Nephron (organoid): ENCODE measurements around the gene SLC38A11.

Experiments
- H3K27ac Mint-ChIP-seq, 3 experiments: 2 replicates each; pipeline ENCODE4 v1.8.0; 2020; ENCODE audit warnings: mixed read lengths in 3 of 3, mild to moderate bottlenecking in 2 of 3, moderate library complexity in 1 of 3
- H3K27me3 Mint-ChIP-seq: 2 replicates; pipeline ENCODE4 v1.8.0; 2021; ENCODE audit warnings: low read depth, mild to moderate bottlenecking, moderate library complexity, mixed read lengths
- H3K36me3 Mint-ChIP-seq: 2 replicates; pipeline ENCODE4 v1.8.0; 2020; ENCODE audit warnings: low read depth, mixed read lengths
- H3K4me1 Mint-ChIP-seq: 2 replicates; pipeline ENCODE4 v1.8.0; 2020; ENCODE audit warnings: mixed read lengths
- H3K4me3 Mint-ChIP-seq, 3 experiments: 2 replicates each; pipeline ENCODE4 v1.8.0; 2020; ENCODE audit warnings: mild to moderate bottlenecking in 3 of 3, mixed read lengths in 3 of 3, moderate library complexity in 2 of 3
- H3K9me3 Mint-ChIP-seq: 2 replicates; pipeline ENCODE4 v1.8.0; 2020; ENCODE audit warnings: mixed read lengths
- CTCF ChIP-seq, 3 experiments: fragments of 200-600 bp; sonication (generic); IDR thresholded peaks; one replicate each; pipeline ENCODE4 v1.5.0; 2021; ENCODE audit warnings: antibody characterized with exemption in 3 of 3; ENCODE audit not compliant: unreplicated experiment in 3 of 3

The SLC38A11 gene

GRCh38 chr2:164969909-164970690 is 14.8 kb upstream of the SLC38A11 start:
- no peak overlapping the region for H3K4me3 Mint-ChIP-seq
- H3K36me3 Mint-ChIP-seq, result no peaks in the 10 kb centered on the region
- H3K4me1 Mint-ChIP-seq, result peaks cover 16% of the 10 kb centered on the region
- no peaks in the 10 kb centered on the region for H3K9me3 Mint-ChIP-seq
- H3K27ac Mint-ChIP-seq, result peak overlapping the region in 1 of 3 experiments; percentile 1
- no peak for TF ChIP-seq CTCF (IDR thresholded peaks at IDR 0.05; ENCODE audit: unreplicated experiment in 3 of 3)
- H3K27me3 Mint-ChIP-seq, result peaks cover 4% of the 10 kb centered on the region

- TF ChIP-seq CTCF (IDR thresholded peaks at IDR 0.05; ENCODE audit: unreplicated experiment in 3 of 3), result no peak
- no peak overlapping the region for H3K4me3 Mint-ChIP-seq
- H3K27me3 Mint-ChIP-seq, result peaks cover 4% of the 10 kb centered on the region
- H3K27ac Mint-ChIP-seq, result peak overlapping the region in 2 of 3 experiments; percentile 57 to 65
- H3K9me3 Mint-ChIP-seq, result no peaks in the 10 kb centered on the region
- peaks cover 8% of the 10 kb centered on the region for H3K4me1 Mint-ChIP-seq
- H3K36me3 Mint-ChIP-seq, result no peaks in the 10 kb centered on the region
Measured at GRCh38 chr2:164967781-164968228, 12.5 kb upstream of the SLC38A11 start.

- no peak for TF ChIP-seq CTCF (IDR thresholded peaks at IDR 0.05; ENCODE audit: unreplicated experiment in 3 of 3)
- H3K36me3 Mint-ChIP-seq, result no peaks in the 10 kb centered on the region
Measured at GRCh38 chr2:164967361-164967760, 12.0 kb upstream of the SLC38A11 start.

GRCh38 chr2:164964700-164965099 is 9.4 kb upstream of the SLC38A11 start:
- Mint-ChIP-seq H3K4me1 (peaks cover 5% of the 10 kb centered on the region), H3K27me3 (peaks cover 4% of the 10 kb centered on the region), H3K36me3 (no peaks in the 10 kb centered on the region), H3K4me3 (no peak overlapping the region), H3K27ac (no peak overlapping the region), H3K9me3 (no peaks in the 10 kb centered on the region)
- TF ChIP-seq CTCF (IDR thresholded peaks at IDR 0.05; ENCODE audit: unreplicated experiment in 3 of 3), result no peak

More at GRCh38 chr2:164967361-164967760, 12.0 kb upstream of the SLC38A11 start:
- no peak overlapping the region for H3K4me3 Mint-ChIP-seq
- H3K27ac Mint-ChIP-seq, result peak overlapping the region in 1 of 3 experiments; percentile 57
- H3K4me1 Mint-ChIP-seq, result peaks cover 8% of the 10 kb centered on the region
- no peaks in the 10 kb centered on the region for H3K9me3 Mint-ChIP-seq
- H3K27me3 Mint-ChIP-seq, result peaks cover 4% of the 10 kb centered on the region

GRCh38 chr2:164960159-164960558 is 4.8 kb upstream of the SLC38A11 start:
- H3K27me3 Mint-ChIP-seq, result peaks cover 6% of the 10 kb centered on the region
- H3K36me3 Mint-ChIP-seq, result no peaks in the 10 kb centered on the region
- peak overlapping the region in 2 of 3 experiments; percentile 41 to 53 for H3K27ac Mint-ChIP-seq
- peaks cover 5% of the 10 kb centered on the region for H3K4me1 Mint-ChIP-seq
- no peaks in the 10 kb centered on the region for H3K9me3 Mint-ChIP-seq
- H3K4me3 Mint-ChIP-seq, result no peak overlapping the region
- no peak for TF ChIP-seq CTCF (IDR thresholded peaks at IDR 0.05; ENCODE audit: unreplicated experiment in 3 of 3)

- no peak overlapping the region for H3K27ac Mint-ChIP-seq
- H3K9me3 Mint-ChIP-seq, result no peaks in the 10 kb centered on the region
- no peak for TF ChIP-seq CTCF (IDR thresholded peaks at IDR 0.05; ENCODE audit: unreplicated experiment in 3 of 3)
- no peaks in the 10 kb centered on the region for H3K36me3 Mint-ChIP-seq
- no peaks in the 10 kb centered on the region for H3K4me1 Mint-ChIP-seq
- no peak overlapping the region for H3K4me3 Mint-ChIP-seq
- H3K27me3 Mint-ChIP-seq, result peaks cover 11% of the 10 kb centered on the region
Measured at GRCh38 chr2:164954186-164954585, 1.1 kb downstream of the SLC38A11 start.
